ENCODE results near the gene ARL15.

ARL15 gene

GRCh38 chr5:53902296-53902907, 408.0 kb downstream of the ARL15 start:
- no peak for DNase-seq (ENCODE audit: low read depth)
- H3K4me3 ChIP-seq (ENCODE audit: control insufficient read depth, low read depth, low read length) = no peak overlapping the region
- no peak for TF ChIP-seq CTCF (conservative IDR thresholded peaks at IDR 0.05; ENCODE audit: control insufficient read depth, insufficient read depth, low read depth, low read length)

- no peak for DNase-seq (ENCODE audit: low read depth)
- no peak for TF ChIP-seq CTCF (conservative IDR thresholded peaks at IDR 0.05; ENCODE audit: control insufficient read depth, insufficient read depth, low read depth, low read length)
- H3K4me3 ChIP-seq (ENCODE audit: control insufficient read depth, low read depth, low read length) = no peak overlapping the region
Measured at GRCh38 chr5:53900677-53901076, 409.7 kb downstream of the ARL15 start.

- no peak overlapping the region for H3K4me3 ChIP-seq (ENCODE audit: control insufficient read depth, low read depth, low read length)
- no peak for TF ChIP-seq CTCF (conservative IDR thresholded peaks at IDR 0.05; ENCODE audit: control insufficient read depth, insufficient read depth, low read depth, low read length)
- no peak for DNase-seq (ENCODE audit: low read depth)
Measured at GRCh38 chr5:53895091-53895683, 415.2 kb downstream of the ARL15 start.

- no peak for DNase-seq (ENCODE audit: low read depth)
- no peak for TF ChIP-seq CTCF (conservative IDR thresholded peaks at IDR 0.05; ENCODE audit: control insufficient read depth, insufficient read depth, low read depth, low read length)
- no peak overlapping the region for H3K4me3 ChIP-seq (ENCODE audit: control insufficient read depth, low read depth, low read length)
Measured at GRCh38 chr5:53893626-53894025, 416.7 kb downstream of the ARL15 start.

- DNase-seq (ENCODE audit: low read depth) = no peak
- no peak overlapping the region for H3K4me3 ChIP-seq (ENCODE audit: control insufficient read depth, low read depth, low read length)
- no peak for TF ChIP-seq CTCF (conservative IDR thresholded peaks at IDR 0.05; ENCODE audit: control insufficient read depth, insufficient read depth, low read depth, low read length)
Measured at GRCh38 chr5:53892224-53892623, 418.1 kb downstream of the ARL15 start.

- no peak for DNase-seq (ENCODE audit: low read depth)
- no peak for TF ChIP-seq CTCF (conservative IDR thresholded peaks at IDR 0.05; ENCODE audit: control insufficient read depth, insufficient read depth, low read depth, low read length)
- H3K4me3 ChIP-seq (ENCODE audit: control insufficient read depth, low read depth, low read length) = no peak overlapping the region
Measured at GRCh38 chr5:53891159-53891558, 419.2 kb downstream of the ARL15 start.

Measured in fibroblast of mammary gland (primary cell).